GM19397 (cell line): ENCODE measurements around the gene MAL.

Source experiments
- ATAC-seq: cut with Tn5 transposase; IDR thresholded peaks from one replicate; pipeline ENCODE4 v1.9.1; 2021; ENCODE audit warnings: mild to moderate bottlenecking, moderate library complexity; ENCODE audit not compliant: unreplicated experiment

The MAL gene

DNA sequence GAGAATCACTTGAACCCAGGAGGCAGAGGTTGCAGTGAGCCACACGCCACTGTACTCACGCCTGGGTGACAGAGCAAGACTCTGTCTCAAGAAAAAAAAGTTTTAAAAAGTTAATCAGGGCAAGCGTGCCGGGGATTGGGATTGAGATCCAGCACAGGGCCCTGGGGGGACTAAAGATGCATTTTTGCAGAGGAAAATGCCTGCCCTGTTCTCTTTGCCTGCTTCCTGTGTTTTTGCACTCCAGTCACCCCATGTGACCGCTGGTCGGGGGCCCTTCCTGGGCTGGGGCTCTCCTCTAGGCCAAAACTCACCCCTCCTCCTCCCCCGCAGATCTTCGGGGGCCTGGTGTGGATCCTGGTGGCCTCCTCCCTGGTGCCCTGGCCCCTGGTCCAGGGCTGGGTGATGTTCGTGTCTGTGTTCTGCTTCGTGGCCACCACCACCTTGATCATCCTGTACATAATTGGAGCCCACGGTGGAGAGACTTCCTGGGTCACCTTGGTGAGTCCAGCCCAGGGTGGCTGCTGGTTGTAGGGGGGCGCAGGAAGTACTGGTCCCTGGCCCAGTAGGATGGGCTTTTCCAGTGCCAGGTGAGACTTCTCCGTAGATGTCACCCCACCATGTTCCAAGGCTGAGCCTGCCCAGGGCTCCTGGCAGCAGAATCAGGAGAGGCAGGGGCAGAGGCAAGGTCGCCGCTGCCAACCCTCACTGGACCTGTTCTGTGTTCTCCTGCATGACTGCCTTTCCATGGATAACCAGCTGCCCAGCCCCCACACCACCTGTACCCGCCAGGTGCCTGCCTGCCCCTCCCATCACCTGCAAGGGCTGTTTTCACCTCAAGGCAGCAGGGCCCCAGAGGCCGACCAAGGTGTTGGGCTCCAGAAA, 22.4 kb downstream of the MAL start:
- ATAC-seq, result no peak

DNA sequence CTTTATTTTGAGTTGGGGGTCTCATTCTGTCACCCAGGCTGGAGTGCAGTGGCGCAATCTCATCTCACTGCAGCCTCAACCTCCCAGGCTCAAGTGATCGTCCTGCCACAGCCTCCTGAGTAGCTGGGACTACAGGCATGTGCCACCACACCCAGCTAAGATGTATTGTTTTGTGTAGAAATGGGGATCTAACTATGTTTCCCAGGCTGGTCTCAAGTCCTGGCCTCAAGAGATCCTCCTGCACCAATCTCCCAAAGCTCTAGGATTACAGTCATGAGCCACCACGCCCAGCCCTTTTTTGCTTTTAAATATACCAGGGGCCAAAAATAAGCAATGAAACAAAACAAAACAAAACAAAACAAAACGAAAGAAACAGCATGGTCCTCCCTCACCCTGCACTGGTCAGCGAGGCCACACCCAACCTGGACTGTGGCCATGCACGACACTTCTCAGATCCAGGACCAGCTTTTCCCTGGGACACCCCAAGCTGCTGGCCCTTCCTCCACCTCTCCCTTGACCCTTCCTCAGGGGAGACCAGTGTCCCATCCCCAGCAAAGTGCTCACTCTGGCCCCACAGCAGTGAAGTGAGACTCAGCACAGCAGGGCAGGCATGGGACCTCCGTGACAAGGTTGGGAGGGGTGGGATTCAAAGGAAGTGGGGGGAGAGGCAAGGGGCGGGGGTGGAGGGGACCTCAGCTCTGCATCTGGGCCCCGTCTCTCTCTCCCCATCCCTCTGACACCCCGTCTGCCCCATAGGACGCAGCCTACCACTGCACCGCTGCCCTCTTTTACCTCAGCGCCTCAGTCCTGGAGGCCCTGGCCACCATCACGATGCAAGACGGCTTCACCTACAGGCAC, 23.5 kb downstream of the MAL start:
- no peak for ATAC-seq

DNA sequence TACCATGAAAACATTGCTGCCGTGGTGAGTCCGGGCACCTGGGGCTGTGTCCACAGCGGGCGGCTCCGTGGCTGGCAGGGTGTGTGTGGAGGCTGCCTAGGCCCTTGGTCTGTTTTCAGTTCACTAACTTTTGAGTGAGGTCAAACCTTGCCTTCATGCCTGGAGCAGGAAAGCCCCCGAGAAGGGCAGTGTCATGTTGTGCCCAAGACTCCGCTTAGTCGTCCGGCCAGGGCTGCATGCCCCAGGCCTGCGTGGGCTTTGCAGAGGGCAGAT, 24.1 kb downstream of the MAL start:
- ATAC-seq, result no peak

DNA sequence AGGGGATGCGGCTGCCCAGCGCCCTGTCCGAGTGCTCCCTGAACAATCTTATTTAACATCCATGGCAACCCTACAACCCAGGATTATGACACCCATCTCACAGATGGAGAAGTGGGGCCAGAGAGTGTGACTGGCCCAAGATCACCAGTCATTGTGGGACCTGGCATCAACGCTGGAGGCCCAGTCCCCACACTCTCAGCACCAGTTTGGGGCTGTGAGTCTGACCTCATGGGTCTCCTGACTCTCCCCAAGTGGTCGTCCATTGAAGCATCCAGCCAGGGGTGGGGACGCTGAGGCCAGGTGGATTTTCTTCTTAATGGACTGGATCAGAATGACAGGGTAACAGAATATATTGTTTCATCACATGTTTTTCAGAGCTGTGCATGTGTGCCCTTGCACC, 24.5 kb downstream of the MAL start:
- no peak for ATAC-seq

DNA sequence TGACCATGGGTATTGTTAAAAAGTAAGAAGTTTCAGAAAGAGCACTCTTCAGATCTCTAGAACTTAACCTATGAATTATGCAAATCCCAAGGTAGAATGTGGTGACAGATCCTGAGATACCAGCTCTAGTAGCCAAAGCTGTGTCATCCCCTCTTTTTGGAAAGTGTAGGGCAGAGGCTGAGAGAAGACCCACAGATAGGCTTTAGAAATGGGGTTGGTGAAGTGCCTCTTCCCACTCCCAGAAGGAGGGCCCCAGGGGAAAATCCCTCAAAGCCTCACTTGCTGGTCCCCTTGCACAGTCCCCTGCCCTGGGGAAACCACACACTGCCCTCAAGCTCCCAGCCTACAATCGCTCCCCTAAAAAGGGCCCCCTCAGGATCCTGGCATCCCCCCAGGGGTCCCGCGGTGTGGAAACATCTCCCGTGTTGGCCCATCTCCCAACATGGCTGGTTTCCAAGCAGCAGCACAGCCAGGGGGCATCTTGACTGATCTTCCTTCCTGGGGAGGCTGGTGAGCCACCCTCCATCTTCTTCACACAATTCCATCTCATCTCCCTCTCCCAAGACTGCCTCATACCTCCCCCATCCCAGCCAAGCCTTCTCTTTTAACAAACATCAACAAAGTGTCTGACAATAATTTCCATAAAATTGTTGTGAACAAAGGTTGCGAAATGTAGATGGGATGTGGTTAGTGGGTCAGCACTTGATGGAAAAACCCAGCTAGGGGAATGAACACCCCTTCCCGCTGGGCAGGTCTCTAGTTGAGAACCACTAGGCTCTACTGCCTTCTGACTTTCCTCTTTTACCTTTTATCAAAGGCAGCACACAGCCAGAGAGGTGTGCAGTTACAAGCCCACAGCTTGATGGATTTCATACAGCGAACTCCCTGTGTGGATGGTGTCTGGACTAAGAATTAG, 25.1 kb downstream of the MAL start:
- no peak for ATAC-seq

DNA sequence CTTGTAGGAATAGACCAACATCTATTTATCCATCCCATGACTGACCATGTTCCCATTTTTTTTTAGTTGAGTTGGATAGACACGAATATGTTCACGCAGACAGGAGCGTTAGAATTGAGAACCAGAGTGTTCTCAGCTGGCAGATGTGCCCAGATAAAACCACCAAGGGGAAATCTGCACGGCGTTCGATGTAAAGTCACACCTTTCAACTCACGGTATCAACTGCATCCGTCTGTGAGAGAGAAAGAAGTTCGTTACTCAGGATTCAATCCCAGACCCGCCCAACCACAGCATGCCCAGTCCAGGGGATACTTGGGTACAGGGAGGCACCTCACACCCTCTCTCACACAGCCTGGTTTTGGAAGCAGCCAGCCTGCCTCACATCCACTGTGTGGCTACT, 26.1 kb downstream of the MAL start:
- ATAC-seq, result no peak

DNA sequence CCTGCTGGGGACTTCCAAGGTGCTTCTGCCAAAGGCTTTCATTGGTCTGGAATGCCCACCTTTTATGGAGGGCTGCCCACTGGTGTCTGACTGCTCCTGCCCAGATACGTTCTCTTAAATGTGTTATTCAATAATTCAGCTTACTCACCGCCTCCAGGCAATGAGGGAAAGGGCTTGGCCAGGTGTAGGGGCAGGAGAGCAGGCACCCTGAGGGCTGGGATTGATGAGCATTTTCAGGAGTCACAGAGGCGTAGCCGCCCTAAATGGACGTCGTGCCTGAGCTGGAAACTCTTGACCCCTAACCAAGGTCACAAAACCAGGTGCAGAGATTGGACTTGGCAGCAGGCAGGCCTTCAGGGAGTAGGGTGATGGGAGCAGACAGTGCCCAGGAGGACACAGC, 26.8 kb downstream of the MAL start:
- no peak for ATAC-seq

DNA sequence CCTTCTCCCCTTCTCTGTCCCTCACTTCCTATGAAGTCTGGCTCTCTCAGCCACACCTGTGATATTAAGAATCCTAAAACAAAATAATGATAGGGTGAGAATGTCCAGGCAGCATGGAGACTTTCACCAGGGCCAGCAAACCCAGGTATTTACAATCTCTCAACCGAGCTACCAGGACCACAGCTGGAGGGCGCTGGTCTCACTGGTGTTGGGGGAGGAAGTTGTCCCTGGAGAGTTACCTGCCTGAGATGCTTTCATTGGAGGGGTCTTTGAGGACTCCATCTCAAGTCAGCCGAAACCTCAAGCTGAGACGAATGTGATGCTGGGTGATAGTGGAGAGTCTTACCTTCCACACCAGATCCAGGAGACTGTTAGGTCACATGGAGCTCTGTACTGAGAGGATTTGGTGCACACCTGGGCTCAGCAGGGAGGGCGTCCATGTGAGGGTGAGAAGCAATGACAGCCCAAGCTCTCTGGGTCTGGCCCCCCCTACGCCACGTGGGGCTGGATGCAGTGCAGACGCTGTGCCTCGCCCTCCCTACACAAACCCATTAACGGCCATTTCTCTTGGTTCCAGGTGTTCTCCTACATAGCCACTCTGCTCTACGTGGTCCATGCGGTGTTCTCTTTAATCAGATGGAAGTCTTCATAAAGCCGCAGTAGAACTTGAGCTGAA, 27.4 kb downstream of the MAL start:
- no peak for ATAC-seq

DNA sequence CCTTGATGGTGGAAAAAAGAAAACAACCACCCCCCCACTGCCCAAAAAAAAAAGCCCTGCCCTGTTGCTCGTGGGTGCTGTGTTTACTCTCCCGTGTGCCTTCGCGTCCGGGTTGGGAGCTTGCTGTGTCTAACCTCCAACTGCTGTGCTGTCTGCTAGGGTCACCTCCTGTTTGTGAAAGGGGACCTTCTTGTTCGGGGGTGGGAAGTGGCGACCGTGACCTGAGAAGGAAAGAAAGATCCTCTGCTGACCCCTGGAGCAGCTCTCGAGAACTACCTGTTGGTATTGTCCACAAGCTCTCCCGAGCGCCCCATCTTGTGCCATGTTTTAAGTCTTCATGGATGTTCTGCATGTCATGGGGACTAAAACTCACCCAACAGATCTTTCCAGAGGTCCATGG, 28.0 kb downstream of the MAL start:
- no peak for ATAC-seq

DNA sequence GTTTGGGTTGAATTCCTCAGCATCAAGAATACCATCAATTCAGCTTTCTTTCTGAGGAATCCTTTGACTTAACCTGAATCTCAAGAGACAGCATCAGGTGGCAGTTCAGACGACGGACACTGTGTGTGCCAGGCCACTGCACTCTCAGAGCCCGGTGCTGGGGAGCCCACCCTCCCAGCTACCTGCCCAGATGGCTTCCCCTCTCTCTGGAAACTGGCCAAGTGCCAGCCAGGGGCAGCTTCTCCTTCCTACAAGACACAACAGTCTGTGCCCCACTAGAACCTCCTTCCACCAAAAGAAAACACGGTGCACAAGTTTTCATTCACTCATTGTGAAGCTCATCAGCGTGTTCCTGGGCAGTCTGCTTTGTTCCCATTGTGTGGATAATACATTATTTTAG, 28.5 kb downstream of the MAL start:
- ATAC-seq, result no peak

DNA sequence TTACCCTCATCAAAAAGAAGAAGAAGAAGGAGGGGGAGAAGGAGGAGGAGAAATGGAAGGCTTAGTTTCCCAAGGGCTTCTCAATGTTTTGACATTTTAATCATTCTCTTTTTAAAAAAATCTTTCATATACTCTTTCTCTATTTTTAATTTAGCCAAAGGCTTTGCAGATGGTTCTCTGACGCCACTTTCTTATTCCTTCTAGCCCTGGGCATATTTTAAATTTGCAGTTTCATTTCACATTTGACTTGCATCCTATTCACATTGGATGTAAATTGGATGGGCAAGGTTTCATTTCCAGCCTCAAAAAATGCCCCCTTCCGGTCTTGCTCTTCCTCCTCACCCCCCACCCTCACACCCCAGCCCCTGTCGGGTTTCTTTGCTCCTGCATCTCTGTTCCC, 29.8 kb downstream of the MAL start:
- ATAC-seq, result no peak

DNA sequence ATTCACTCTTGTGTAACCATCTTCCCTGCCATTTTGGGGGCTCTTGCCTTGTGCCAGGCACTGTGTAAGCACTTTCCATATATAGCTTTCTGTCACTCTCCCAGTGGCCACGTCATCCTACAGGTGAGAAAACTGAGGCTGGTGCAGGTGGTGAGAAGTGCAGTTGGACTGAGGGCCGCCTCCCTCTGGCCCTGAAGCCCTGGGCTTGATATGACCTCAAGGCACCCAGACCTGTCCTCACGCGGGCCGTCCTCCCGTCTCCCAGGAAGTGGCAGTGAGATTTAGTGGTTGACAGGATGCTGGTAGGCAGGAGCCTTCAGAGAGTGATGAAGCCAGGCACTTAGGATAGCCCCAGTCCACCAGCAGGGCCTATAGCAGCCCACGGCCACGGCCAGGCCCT, 30.5 kb downstream of the MAL start:
- no peak for ATAC-seq

DNA sequence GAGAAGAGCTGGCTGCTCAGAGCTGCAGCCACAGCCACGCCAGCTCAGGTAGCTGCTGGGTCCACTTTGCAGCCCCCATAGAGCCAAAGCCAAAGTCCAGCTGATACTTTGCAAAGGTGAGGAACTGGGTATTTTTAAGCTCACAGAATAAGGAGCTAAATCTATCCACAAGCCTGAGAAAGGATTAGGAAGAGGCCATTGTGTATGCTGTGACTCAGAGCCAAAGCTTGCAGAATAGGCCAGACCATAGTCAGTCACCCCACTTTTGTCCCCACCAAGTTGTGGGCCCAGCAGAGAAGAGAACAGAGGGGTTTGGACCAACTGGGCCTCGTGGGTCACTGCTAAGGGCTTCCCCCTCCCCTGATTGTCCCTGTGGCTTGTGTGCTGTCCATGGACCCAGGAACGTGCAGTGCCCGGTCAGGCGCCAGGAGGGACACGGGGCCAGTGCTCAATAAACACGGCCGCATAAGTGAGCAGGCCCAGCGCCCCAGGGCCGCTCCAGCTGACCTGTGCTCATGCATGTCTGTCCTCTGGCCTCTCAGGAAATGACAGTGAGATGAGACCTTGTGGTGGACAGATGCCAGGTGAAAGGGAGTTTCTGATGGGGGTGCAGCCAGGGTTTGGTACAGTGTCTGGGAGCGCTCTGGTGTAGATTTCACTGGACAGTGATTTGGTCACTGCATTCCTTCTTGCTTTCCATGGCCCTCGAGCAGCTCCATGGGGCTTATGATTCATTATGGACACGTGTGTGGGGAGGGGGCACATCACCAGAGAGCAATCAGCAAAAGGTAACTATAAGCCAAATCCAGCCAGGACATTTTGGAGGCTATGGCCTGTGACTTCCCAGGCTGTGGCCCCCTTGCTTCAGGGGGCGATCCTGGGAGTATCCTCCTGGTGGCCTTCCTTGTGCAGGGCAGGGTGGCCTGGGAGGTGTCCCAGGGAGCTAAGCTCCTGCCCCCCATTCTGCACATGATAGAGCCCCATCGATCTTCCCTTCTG, 31.3 kb downstream of the MAL start:
- no peak for ATAC-seq

DNA sequence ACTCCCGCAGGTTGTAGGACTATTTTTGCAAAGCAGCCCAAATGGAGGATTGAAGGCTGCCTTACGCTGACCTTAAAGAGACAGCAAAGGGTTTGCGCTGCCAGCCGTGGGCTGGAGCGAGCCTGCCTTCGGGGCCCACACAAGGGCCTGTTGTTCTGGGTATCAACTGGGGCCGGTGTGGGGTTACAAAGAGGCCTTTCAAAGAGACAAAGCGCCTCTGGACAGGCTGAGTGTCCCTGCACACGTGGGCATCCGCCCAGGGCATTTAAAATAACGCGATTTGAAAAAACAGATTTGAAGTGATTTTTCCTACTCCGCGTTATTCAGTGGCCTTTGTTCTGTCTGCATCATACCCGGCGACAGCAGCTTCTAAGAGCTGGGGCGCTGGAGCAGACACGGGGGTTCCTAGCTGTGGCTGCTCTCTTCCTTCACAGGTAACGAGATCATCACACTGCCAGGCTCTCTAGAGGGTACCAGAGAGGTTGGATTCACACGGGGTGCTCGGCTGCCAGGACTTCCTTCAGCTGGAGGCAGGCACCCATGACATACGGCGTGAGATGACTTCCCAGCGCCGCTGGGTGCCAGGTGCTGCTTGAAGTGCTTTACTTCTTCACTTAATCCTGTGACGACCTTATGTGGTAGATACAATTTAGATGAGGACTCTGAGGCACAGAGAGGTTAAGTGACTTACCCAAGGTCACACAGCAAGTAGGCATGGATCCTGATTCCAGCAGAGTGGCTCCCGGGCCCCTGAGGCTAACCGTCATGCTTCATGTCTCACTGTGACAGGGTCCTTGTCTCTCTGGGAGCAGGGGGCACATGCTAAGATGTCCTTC, 32.2 kb downstream of the MAL start:
- no peak for ATAC-seq

DNA sequence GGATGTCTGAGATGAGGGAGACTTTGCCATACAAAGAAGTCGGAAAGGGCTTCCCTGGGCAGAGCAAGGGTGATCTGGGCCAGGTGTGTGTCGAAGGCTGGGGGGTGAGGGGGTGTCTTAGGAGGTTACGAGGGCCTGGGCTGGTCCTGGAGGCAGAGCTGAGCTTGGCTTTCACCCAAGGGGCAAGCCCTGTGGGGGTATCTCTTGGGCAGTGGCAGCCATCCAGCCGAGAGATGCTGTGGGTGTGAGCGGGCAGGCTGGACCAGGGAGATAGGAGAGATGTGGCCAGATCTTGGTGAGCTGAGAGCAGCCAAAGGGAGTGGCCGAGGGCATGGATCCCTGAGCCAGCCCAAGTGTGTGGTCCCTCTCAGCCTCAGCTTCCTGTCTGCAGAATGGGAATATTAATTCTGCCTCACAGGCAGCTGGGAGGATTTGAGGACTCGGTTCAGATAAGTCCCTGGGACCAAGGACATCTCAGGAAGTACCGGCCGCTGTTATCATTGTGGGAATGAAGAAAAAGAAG, 33.0 kb downstream of the MAL start:
- ATAC-seq, result no peak

DNA sequence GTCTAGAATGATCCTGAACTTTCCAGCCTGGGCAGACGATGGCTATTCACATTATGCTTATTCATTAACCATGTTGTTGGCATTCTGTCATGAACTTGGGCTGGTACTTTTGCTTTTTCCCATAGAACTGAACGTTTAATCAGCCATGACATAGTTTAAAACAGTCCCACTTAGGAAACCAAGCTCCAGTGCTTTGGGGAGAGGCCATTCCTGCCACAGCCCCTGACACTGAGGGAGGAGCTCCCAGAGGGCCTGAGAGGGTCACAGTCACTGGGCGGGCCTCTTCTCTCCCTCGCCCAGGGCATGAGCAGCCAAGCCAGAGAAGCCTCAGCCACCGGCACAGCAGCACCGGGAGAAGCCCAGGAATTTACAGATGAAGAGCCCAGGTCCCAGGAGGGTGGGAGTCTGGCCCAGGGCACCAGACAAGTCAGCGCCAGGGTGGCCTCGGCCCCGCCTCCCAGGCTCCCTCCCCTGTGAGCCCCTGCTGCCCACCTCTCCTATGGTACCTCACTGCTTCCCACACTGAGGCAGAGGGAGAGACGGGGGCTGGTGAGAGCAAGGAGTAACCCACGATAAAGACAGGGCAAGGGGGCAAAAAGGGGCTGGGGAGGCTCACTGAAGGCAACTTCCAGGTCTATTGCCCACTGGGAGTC, 33.6 kb downstream of the MAL start:
- no peak for ATAC-seq

DNA sequence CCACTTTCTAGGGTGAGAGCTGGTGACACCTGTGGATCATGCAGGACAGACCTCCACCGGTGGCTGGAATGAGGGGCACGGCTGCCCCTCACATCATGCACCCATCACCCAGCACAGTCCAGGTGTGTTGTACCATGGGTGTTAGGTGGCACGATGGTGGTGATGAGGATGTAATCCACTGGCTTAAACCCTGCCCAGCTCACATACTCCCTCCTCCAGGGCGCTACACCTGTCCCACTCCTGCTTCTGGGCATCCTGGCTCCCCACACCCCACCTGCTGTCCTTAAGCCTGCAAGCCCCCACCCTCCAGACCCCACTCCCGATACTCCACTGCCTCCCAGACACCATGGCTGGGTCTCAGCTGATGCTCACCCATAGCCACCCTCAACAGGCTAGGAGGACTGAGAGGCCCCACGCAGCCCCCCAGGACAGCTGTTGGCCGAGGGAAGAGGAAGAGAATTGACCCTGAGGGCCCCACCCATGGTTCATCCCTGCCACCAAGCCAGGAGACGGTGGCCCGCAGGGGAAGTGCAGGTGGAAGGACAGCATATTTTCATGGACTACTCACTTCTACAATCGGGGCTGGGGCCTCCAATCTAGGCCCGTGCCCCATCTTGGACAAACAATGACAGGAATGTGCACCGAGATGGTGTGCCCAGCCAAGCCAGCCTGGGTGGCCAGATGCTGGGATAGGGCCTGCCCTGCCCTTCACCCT, 34.3 kb downstream of the MAL start:
- ATAC-seq, result no peak
